Activated T-helper 1 cell treated with anti-CD3 and anti-CD28 coated beads, Interleukin-2, amount 50 U/mL, for 16 hours (primary cell): ENCODE results near the gene SPSB1.

ENCODE experiments used
- DNase-seq, 2 donors: peaks; one replicate each; pipeline ENCODE4 v3.0.0-alpha.2; 2020; ENCODE audit warnings: low read depth in 1 of 2, low spot score in 1 of 2

Gene SPSB1

DNA sequence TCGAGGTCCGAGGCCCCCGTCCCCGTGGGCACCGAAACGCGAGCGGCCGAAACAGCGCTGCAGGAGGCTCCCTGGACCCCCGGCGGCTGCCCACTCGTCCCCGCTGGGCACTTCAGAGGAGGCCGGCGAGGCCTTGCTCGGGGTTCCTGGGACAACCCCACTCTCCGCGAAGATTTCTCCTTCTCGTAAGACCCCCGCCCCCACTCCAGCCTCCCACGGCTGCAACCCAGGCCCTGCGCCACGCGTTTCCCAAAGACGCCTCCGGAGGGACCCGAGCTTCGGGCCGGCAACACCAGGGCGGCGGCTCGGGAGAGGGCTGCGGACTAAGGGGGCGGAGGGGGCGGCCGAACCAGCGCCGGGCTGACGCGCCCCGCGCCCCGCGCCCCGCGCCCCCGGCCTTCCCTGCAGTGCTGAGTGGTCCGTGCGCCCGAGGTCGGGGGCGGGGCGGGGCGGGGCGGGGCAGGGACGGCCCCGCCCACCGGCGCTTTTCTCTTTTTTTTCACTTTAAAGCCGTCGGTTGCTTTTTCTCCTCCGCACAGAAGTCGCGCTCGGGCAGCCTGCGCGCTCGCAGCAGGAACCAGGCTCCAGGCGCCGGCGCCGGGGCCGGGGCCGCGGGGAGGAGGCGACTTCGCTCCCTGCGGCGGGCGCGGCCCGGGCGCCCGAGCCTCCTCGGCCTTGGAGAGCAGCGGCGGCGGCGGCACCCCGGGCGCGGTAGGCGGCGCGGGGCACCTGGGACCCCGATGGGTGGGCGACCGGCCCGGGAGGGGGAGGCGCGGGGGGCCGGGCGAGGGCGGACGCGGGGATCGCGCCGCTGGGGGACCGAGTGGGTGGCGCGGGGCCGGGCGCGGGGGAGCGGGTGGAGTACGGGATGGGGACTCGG lies at the start of gene SPSB1:
TSS of gene SPSB1 (plus strand) at position 534 of the 880 bp plus-strand sequence. CDS start 62,998 bp downstream, outside the sequence.
- DNase-seq: peak in 1 of 2 donors; percentile 38

GRCh38 chr1:9243066-9243739 lies 49.5 kb upstream of the SPSB1 start:
- DNase-seq: no peak

- DNase-seq: no peak
Measured at GRCh38 chr1:9244501-9245229, 48.0 kb upstream of the SPSB1 start.

- no peak for DNase-seq
Measured at GRCh38 chr1:9245230-9245619, 47.5 kb upstream of the SPSB1 start.

- DNase-seq: no peak
Measured at GRCh38 chr1:9245661-9246060, 47.0 kb upstream of the SPSB1 start.

- no peak for DNase-seq
Measured at GRCh38 chr1:9246215-9246614, 46.5 kb upstream of the SPSB1 start.

DNA sequence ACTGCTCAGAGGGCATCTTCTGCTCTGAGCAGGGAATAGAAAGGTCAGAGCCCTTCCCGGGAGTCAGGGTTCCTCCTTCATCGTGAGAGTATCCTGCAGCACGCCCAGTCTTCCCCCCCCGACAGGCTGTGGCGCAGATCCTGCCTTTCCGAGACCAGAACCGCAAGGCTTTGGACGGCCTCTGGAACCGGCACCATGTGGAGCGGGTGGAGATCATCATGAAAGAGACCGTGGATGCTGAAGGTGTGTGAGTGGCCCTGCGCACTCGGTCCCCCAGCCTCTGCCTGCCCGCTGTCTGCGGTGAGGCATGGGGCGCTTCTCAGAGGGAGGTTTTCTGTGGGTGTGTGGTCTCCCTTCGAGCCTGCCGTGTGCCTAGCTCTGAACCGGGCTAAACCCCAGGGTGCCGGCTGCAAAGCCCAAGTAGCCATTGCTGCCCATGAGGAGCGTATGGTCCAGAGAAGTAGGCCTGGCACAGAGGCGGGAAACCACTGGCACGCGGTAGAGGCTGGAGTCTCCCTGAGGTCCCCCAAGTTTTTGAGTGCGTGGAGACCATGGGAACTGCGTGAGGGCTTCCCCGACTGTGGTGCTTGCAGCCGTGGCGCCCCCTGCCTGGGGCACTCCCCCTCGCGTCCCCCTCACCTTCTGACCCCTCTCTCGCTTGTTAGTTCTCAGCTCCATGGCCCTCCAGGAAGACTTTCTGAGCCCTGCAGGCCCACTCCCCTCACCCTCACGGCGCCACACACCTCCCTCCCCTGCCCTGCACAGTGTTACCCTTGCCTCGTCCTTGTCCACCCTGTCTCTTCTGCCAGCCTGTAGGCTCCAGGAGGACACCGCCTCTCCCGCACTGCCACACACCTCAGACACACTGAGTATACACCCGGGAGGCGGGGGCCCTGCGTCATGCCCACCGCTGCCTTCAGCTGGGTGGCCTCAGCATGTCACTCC lies 45.6 kb upstream of the SPSB1 start:
- DNase-seq: no peak

DNA sequence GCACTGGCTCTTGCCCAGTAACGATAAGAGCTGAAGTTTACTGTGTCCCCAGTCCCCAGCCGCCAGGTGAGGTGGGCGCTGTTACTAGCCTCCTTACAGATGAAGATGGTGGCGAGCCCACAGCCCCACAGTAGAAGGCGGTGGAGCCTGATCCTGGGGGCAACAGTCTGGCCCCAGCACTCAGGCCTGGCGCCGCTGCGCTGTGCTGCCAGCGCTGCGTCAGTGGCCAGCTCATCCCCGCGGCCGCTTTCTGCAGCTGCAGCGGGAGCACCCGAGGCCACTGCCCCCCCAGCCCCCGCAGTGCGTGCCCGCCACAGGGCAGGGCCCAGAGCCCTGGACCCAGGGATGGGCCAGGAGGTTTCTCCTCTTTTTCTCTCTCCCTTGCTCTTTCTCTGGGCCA lies 44.8 kb upstream of the SPSB1 start:
- DNase-seq: no peak

DNA sequence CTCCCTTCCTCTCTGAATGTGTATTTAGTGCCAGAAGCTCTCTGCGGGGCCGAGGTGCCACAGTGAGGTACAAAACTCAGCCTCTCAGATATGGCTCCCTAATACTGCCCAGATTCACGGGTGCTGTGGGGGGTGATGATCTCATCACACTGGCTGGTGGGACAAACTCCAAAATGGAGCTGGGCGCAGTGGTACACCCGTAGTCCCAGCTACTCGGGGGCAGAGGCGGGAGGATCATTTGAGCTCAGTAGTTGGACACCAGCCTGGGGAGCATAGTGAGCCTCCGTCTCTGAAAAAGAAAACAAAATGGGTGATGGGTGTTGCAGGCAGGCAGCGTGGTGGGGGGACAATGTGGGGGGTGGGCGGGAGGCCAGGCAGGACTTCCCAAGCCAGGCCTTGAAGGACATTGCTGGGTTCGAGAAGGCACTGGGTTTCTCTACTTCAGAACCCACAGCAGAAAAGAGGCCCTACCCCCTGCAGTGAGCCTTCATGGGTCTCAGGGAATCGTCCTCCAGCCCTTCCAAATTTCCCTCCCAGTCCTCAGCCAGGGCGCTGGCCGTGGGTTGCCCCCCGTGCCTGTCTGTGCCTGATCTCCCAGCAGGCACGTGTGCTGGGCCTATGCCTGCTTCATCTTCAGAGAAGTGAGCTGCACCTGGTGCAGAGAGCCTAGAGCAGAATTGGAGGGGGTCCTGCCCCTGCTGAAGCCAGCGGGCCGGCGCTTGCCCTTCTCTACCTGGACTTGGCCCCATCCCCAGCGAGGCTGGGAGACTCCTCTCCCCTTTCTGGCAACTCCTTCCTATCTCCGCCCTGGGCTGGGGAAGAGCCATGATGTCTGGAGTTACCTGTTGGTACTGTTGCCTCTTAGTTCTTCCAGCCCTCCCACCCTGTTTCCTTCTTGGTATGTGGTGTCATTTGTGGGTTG lies 44.1 kb upstream of the SPSB1 start:
- DNase-seq: no peak

GRCh38 chr1:9249263-9249533 lies 43.5 kb upstream of the SPSB1 start:
- DNase-seq: no peak

- no peak for DNase-seq
Measured at GRCh38 chr1:9249534-9250410, 42.9 kb upstream of the SPSB1 start.

DNA sequence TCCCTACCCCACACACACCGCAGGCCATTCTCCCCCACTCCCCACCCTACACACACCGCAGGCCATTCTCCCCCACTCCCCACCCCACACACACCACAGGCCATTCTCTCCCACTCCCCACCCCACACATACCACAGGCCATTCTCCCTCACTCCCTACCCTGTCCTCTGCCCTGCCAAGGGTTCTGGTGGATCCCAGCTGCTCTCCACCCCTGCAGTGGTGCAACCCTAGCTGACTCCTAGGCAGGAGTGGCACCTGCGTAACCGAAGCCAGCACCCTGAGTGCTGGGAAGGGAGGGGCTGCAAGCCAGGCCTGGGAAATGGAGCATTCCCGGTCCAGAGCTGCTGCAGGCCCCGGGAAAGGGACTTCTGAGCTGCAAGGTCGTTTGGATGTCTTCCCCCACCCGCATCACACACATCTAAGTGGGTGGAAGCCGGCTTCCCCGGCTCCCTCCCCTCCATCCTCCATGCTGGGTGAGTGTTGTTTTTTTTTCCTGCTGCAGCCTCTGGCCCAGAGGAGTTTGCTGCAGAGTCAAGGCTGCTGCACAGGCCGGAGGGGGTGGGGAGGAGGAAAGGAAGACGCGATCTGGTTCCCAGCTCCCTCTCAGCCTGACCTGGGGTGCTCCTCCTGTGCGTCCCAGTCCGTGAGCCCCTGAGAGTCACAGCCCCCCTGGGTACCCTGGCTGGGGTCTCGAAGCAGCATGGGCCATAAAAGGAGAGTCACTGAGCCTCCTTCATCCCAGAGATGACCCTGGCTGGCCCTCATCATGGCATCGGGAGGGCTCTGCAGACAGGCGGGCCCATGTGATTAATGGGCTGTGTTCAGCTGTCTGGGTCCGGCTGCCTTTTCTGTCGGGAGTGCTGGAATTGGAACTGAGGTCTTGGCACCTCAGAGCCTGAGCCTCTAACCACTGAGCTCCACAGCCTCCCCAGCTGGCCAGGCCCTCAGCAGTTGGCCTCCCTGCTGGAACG lies 42.0 kb upstream of the SPSB1 start:
- DNase-seq: no peak

DNA sequence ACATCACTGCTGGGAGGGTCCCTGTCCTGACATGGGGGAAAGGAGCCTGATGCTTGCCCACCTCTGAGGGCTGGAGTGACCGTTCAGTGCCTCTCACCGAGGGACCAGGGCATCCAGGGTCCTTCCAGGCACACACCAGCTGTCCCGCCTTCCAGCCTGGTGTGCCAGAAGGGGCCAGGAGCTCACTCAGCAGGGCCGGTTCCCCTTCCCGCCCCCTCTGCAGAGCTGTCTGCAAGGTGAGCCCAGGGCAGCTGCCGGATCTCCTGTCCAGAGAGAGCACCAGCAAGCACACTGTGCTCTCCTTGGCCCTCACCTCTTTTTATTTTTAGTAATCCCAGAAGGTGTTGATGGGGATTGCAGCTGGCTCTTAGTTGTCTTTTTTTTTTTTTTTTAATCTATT lies 41.2 kb upstream of the SPSB1 start:
- no peak for DNase-seq

GRCh38 chr1:9253004-9253403 lies 39.7 kb upstream of the SPSB1 start:
- no peak for DNase-seq

DNA sequence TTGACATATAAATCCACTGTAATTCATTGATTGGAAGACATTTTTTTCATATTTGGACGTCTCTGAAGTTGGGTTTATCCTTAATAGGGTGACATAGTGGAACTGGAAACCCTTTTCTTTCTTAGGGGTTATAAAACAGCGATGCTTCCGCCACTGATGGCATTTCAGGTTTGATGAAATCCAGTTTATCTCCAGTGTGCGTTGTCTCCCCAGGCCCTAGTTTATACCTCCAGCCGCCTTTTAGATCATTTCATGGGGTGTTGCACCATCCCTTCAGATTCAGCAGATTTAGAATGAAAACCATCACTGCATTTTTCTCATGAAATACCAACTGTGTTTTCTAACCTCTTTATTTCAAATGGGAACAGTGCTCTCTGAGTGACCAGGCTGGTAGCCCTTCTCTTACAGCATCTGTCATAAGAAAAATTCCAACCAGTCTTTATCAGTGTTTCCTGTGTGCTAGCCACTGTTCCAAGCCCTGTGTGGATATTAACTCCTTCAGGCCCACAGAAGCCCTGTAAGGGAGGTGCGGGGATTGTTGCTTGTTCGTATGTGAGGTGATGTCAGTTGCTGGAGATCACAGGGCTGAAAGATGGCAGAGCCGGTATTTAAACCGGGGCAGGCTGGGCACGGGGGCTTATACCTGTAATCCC lies 39.1 kb upstream of the SPSB1 start:
- DNase-seq: no peak

DNA sequence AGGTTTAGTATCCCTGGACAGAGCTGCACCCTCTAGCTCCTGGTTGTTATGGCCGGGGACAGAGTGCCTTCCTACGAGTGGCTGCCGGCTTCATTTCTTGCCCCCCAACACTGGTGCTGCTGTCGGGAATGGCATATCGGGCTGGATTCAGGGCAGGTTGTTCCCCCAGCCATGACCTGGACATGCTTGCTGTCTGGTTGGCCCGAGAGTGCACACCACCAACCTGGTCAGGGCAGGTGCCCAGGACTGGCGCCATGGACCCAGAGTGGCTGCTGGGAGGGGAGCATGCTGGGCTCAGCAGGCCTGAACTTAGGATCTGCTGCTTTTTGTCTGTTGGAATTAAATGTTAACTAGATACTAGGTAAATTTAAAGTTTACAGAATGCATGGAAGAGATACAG lies 36.4 kb upstream of the SPSB1 start:
- DNase-seq: no peak

DNA sequence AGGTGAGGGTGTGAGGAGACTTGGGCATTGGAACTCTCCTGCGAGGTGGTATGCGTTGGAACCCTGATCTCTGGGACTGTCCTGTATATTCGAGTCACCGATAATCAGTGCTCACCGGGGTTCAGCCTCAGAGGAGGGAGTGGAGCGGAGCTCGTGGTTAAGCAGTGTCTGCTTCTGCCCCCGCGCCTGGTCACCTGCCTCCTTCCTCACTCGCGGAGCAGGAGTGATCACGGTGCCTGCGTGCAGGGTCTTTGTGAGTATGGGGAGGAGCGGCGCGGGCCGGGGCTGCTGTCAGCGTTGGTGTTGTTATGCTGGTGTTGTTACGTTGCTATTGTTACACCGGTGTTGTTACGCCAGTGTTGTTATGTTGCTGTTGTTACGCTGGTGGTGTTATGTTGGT lies 34.8 kb upstream of the SPSB1 start:
- DNase-seq: no peak
